Spleen (tissue), 11 donors: ENCODE data around the gene ATP2C2. TPM values are rescaled to one million over a fixed set of nuclear protein-coding genes. Genes with fewer than 3 reads are reported as not detected.
"Not testable (repeated sequence)": the region's sequence is repeated elsewhere in the genome, so short reads cannot be mapped to it uniquely, and the experiment has no call there.

Experiments
- DNase-seq: peaks from one replicate; pipeline ENCODE4 v3.0.0-alpha.2; 2020
- H3K27ac ChIP-seq, 8 donors: fragments of 200-600 bp; sonication (generic) in 7 of 8; 1 replicate in 4 of 8; 2 replicates in 4 of 8; pipeline versions ENCODE4 v1.5.0 to v1.8.0; 2016 to 2021; ENCODE audit warnings: inconsistent platforms in 4 of 8, mild to moderate bottlenecking in 4 of 8, moderate library complexity in 1 of 8
- H3K27me3 ChIP-seq, 7 donors: fragments of 200-600 bp; sonication (generic) in 6 of 7; replicated peaks in 1 of 7; 1 replicate in 4 of 7; 2 replicates in 3 of 7; pipeline versions ENCODE4 v1.5.0 to v1.8.0; 2016 to 2021; ENCODE audit warnings: inconsistent platforms in 3 of 7, mild to moderate bottlenecking in 1 of 7
- H3K36me3 ChIP-seq, 6 donors: fragments of 200-600 bp; sonication (generic) in 5 of 6; 1 replicate in 4 of 6; 2 replicates in 2 of 6; pipeline versions ENCODE4 v1.5.0 to v1.8.0; 2016 to 2021; ENCODE audit warnings: inconsistent platforms in 2 of 6
- H3K4me1 ChIP-seq, 6 donors: fragments of 200-600 bp; sonication (generic) in 5 of 6; 1 replicate in 3 of 6; 2 replicates in 3 of 6; pipeline versions ENCODE4 v1.5.0 to v1.8.0; 2016 to 2021; ENCODE audit warnings: inconsistent platforms in 3 of 6
- H3K4me3 ChIP-seq, 8 donors: fragments of 200-600 bp; sonication (generic) in 7 of 8; 1 replicate in 4 of 8; 2 replicates in 4 of 8; pipeline versions ENCODE4 v1.5.0 to v1.8.0; 2016 to 2021; ENCODE audit warnings: inconsistent platforms in 4 of 8, mild to moderate bottlenecking in 4 of 8, moderate library complexity in 2 of 8
- H3K9me3 ChIP-seq, 8 donors: fragments of 200-600 bp; sonication (generic) in 7 of 8; 1 replicate in 4 of 8; 2 replicates in 4 of 8; pipeline versions ENCODE4 v1.5.0 to v1.8.0; 2016 to 2021; ENCODE audit warnings: inconsistent platforms in 4 of 8
- POLR2A ChIP-seq, 3 donors: fragments of 450-650 bp; IDR thresholded peaks; one replicate each; pipeline ENCODE4 v1.5.1; 2017; ENCODE audit warnings: antibody characterized with exemption in 3 of 3, mild to moderate bottlenecking in 1 of 3
- POLR2AphosphoS5 ChIP-seq, 3 donors: sonication (generic); formaldehyde crosslinking; IDR thresholded peaks; one replicate each; pipeline ENCODE4 v1.5.1; 2017; ENCODE audit warnings: antibody characterized with exemption in 3 of 3
- WGBS, 5 donors: extraction: QIAGEN DNeasy Blood & Tissue Kit in 3 of 5; methylation state at CpG; one replicate each; pipeline versions ENCODE4 v1.1.5 to v1.1.7; 2013 to 2018; 5-methylcytosine and 5-hydroxymethylcytosine counted together
- intact Hi-C: fragments of 100-400 bp; cut with DNase I; formaldehyde crosslinking; loops from one replicate; pipeline ENCODE4 v1.15.0; 2023; ENCODE audit warnings: low total_unique reads
- polyA plus RNA-seq, 3 donors: library from polyadenylated mRNA; stranded (reverse); fragments of 200-250 nt; gene quantifications; one replicate each; pipeline ENCODE4 v1.2.1, GENCODE V29; 2013
- total RNA-seq, 7 donors: library from RNA; depleted of rRNA in 3 of 7; stranded (reverse); fragments of >200 nt in 3 of 7; fragmentation: NEBNext Ultra II Directional in 4 of 7; extraction: Animal tissue kit (Norgen Biotek cat#: 25700) in 4 of 7; gene quantifications; one replicate each; pipeline versions ENCODE4 v1.1.0 to v1.2.1, GENCODE V29; 2016 to 2021
- TF ChIP-seq, protein P1 (sequence below), 11 experiments: fragments of 200-600 bp in 7 of 11; fragments of 450-650 bp in 4 of 11; sonication (generic) in 4 of 11; IDR thresholded peaks in 8 of 11; conservative IDR thresholded peaks in 3 of 11; 1 replicate in 7 of 11; 2 replicates in 4 of 11; pipeline versions ENCODE4 v1.4.0 to v1.8.0; 2016 to 2021; ENCODE audit warnings: antibody characterized with exemption in 11 of 11, inconsistent platforms in 4 of 11, mild to moderate bottlenecking in 1 of 11
- donor health status: healthy with polysubstance abuse.
- donor health status: DM: no; HTN: no; CAD: no; lungs with moderate emphysema.
- donor health status: DM: no; HTN: no; CAD: no.
- donor health status: Bipolar disorder and iron deficiency.
- donor health status: healthy.
- donor health status: DM: no; HTN: no; CAD: no.
- donor health status: DM: yes; HTN: yes; CAD: no.

ATP2C2 gene
- total and polyA plus RNA-seq, 10 donors = 0.09 to 8.1 (median 1.2) TPM

DNA sequence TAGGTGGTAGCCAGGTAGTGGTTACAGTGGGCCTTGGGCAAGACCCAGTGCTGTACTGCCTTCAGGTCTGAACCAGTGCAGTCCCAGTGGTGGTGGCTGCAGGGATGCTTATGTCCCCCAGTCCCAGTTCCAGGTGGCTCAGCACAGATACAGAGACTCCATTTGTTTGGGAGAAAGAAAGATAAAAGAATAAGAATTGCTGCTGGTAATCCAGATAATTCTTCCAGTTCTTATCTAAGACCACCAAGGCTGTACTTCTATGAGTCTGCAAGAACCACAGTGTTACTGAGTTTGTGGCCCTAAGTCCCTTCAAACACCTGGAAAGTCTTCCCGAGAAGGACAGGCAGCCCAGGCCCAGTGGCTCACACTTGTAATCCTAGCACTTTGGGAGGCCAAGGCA, 33.9 kb upstream of the ATP2C2 start:
- no peak for DNase-seq
- Histone ChIP-seq H3K9me3 (peaks cover 2 to 39% (median 29%) of the 10 kb centered on the region in 8 donors), H3K4me3 (no peak overlapping the region), H3K27ac (no peak overlapping the region), H3K4me1 (no peaks in the 10 kb centered on the region), H3K36me3 (no peaks in the 10 kb centered on the region), H3K27me3 (peaks cover 0 to 17% (median 0%) of the 10 kb centered on the region in 7 donors)
- intact Hi-C loops = no loop called here
- TF ChIP-seq POLR2A (IDR thresholded peaks at IDR 0.05) (no peak), POLR2AphosphoS5 (IDR thresholded peaks at IDR 0.05) (no peak)
- TF ChIP-seq, protein P1, sequence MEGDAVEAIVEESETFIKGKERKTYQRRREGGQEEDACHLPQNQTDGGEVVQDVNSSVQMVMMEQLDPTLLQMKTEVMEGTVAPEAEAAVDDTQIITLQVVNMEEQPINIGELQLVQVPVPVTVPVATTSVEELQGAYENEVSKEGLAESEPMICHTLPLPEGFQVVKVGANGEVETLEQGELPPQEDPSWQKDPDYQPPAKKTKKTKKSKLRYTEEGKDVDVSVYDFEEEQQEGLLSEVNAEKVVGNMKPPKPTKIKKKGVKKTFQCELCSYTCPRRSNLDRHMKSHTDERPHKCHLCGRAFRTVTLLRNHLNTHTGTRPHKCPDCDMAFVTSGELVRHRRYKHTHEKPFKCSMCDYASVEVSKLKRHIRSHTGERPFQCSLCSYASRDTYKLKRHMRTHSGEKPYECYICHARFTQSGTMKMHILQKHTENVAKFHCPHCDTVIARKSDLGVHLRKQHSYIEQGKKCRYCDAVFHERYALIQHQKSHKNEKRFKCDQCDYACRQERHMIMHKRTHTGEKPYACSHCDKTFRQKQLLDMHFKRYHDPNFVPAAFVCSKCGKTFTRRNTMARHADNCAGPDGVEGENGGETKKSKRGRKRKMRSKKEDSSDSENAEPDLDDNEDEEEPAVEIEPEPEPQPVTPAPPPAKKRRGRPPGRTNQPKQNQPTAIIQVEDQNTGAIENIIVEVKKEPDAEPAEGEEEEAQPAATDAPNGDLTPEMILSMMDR (IDR thresholded peaks at IDR 0.05 in 8 of 11, conservative IDR thresholded peaks at IDR 0.05 in 3 of 11) = no peak
- 80 to 100% (median 93%) methylated on average over 1 of the region's 1 CpG for WGBS, 5 donors

DNA sequence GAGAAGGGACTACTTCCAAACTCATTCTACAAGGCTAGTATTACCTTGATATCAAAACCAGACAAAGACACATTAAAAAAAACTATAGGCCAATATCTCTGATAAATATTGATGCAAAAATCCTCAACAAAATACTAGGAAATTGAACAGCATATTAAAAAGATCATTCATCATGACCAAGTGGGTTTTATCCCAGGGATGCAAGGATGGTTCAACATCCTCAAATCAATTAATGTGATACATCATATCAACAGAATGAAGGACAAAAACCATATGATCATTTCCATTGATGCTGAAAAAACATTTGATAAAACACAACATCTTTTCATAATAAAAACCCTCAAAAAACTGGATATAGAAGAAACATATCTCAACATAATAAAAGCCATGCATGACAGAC, 31.1 kb upstream of the ATP2C2 start:
- H3K4me3 ChIP-seq, intact Hi-C loops, H3K36me3 ChIP-seq, H3K27me3 ChIP-seq, DNase-seq, H3K4me1 ChIP-seq, H3K27ac ChIP-seq: not testable (repeated sequence)
- H3K9me3 ChIP-seq = peaks cover 2 to 39% (median 29%) of the 10 kb centered on the region in 8 donors

DNA sequence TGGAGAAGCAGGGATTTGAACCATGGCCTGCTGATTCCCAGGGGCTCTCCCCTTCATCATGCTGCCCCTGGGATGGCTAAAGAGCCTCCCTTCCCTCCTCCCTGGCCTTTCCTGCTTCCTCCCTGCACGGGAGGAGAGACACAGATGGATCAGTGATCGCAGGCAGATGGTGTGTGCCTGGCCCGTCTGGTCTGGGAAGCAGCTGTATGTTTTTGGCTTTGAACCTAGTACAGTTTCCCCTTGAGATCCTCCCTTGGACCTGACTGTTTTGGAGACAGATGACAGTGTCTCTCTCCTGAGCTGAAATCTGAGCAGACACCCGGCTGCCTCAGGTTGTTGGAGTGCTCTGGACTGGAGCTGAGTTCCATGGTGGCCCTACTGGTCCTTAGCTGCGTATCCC, 29.0 kb upstream of the ATP2C2 start:
- intact Hi-C loops = no loop called here
- WGBS, 5 donors = 39 to 60% (median 58%) methylated on average over 5 of the region's 5 CpGs
- peaks cover 2 to 39% (median 29%) of the 10 kb centered on the region in 8 donors for H3K9me3 ChIP-seq
- no peak overlapping the region for H3K4me3 ChIP-seq
- no peak overlapping the region for H3K27ac ChIP-seq
- H3K27me3 ChIP-seq = peaks cover 0 to 9% (median 0%) of the 10 kb centered on the region in 7 donors
- TF ChIP-seq POLR2A (IDR thresholded peaks at IDR 0.05) = no peak
- TF ChIP-seq, protein P1 (IDR thresholded peaks at IDR 0.05 in 8 of 11, conservative IDR thresholded peaks at IDR 0.05 in 3 of 11) = no peak
- no peak for TF ChIP-seq POLR2AphosphoS5 (IDR thresholded peaks at IDR 0.05)
- no peaks in the 10 kb centered on the region for H3K36me3 ChIP-seq
- DNase-seq = no peak
- H3K4me1 ChIP-seq = no peaks in the 10 kb centered on the region

- no peaks in the 10 kb centered on the region for H3K36me3 ChIP-seq
- no peaks in the 10 kb centered on the region for H3K4me1 ChIP-seq
- no peak overlapping the region for H3K4me3 ChIP-seq
- H3K27me3 ChIP-seq = peaks cover 0 to 9% (median 0%) of the 10 kb centered on the region in 7 donors
- TF ChIP-seq, protein P1 (IDR thresholded peaks at IDR 0.05 in 8 of 11, conservative IDR thresholded peaks at IDR 0.05 in 3 of 11) = no peak
- TF ChIP-seq POLR2A (IDR thresholded peaks at IDR 0.05) (no peak), POLR2AphosphoS5 (IDR thresholded peaks at IDR 0.05) (no peak)
- intact Hi-C loops = no loop called here
- DNase-seq = no peak
- WGBS, 5 donors = 75 to 84% (median 77%) methylated on average over 9 of the region's 9 CpGs
- peaks cover 2 to 35% (median 28%) of the 10 kb centered on the region in 8 donors for H3K9me3 ChIP-seq
- H3K27ac ChIP-seq = no peak overlapping the region
These were observed 28.6 kb upstream of the ATP2C2 start for GRCh38 chr16:84339766-84340165.
